ENCODE data around the gene PTCRA.

PTCRA gene

DNA sequence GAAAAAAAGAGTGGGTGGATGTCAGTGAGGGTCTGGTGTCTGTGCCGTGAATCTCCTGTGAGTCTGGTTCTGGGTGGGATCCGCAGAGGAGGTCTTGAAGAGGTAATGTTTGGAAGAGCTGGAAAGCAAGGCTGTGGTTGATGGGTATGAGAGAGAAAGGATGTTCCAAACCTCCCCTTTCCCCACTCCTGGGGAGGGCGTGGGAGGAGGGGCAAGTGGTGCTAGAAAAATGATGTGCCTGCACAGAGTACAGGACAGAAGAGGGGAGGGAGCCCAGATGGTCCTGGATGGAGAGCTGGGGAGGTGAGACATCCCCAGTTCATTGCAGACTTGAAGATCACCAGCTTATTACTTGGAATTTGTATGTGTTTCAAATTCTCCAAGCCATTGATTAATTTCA is 16.6 kb downstream of the PTCRA start:
- no peak overlapping the region for H3K27ac ChIP-seq (ENCODE audit: poor library complexity, severe bottlenecking)
- H3K4me3 ChIP-seq (ENCODE audit: severe bottlenecking), result no peak overlapping the region

GRCh38 chr6:42933205-42933604 is 17.4 kb downstream of the PTCRA start:
- Histone ChIP-seq H3K9me3 (ENCODE audit: severe bottlenecking) (no peaks in the 10 kb centered on the region), H3K36me3 (ENCODE audit: low read depth) (peaks cover 35% of the 10 kb centered on the region), H3K27me3 (ENCODE audit: insufficient read depth, poor library complexity, severe bottlenecking) (no peaks in the 10 kb centered on the region), H3K4me1 (ENCODE audit: insufficient read depth, poor library complexity, severe bottlenecking) (peaks cover 9% of the 10 kb centered on the region), H3K27ac (ENCODE audit: poor library complexity, severe bottlenecking) (no peak overlapping the region), H3K4me3 (ENCODE audit: severe bottlenecking) (no peak overlapping the region)
- DNase-seq (ENCODE audit: low spot score), result no peak
- TF ChIP-seq CTCF (IDR thresholded peaks at IDR 0.05; ENCODE audit: poor library complexity, severe bottlenecking), result no peak
- no peak for ATAC-seq (ENCODE audit: low read depth)

More for the DNA sequence above, 16.6 kb downstream of the PTCRA start:
- Histone ChIP-seq H3K9me3 (ENCODE audit: severe bottlenecking) (no peaks in the 10 kb centered on the region), H3K4me1 (ENCODE audit: insufficient read depth, poor library complexity, severe bottlenecking) (peaks cover 10% of the 10 kb centered on the region), H3K36me3 (ENCODE audit: low read depth) (peaks cover 30% of the 10 kb centered on the region), H3K27me3 (ENCODE audit: insufficient read depth, poor library complexity, severe bottlenecking) (no peaks in the 10 kb centered on the region)
- DNase-seq (ENCODE audit: low spot score) (no peak), ATAC-seq (ENCODE audit: low read depth) (no peak)
- TF ChIP-seq CTCF (IDR thresholded peaks at IDR 0.05; ENCODE audit: poor library complexity, severe bottlenecking), result no peak

DNA sequence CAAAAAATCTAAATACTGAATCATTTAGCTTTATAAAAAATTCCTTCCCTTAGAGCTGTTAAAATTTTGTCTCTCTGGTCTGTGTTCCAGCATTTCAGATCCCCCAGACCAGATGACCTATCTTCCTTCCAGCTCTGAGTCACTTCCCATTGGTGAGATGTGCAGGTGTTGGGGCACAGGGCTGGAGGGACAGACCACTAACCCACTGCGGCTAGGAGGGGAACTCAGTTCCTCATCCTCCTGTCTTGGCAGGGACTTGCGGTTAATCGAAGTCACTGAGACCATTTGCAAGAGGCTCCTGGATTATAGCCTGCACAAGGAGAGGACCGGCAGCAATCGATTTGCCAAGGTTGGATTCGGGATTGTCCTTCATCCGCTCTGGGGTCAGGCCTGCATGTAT is 19.5 kb downstream of the PTCRA start:
- H3K27me3 ChIP-seq (ENCODE audit: insufficient read depth, poor library complexity, severe bottlenecking), result no peaks in the 10 kb centered on the region
- no peaks in the 10 kb centered on the region for H3K9me3 ChIP-seq (ENCODE audit: severe bottlenecking)
- no peak overlapping the region for H3K4me3 ChIP-seq (ENCODE audit: severe bottlenecking)
- H3K4me1 ChIP-seq (ENCODE audit: insufficient read depth, poor library complexity, severe bottlenecking), result peaks cover 6% of the 10 kb centered on the region
- peaks cover 35% of the 10 kb centered on the region for H3K36me3 ChIP-seq (ENCODE audit: low read depth)
- TF ChIP-seq CTCF (IDR thresholded peaks at IDR 0.05; ENCODE audit: poor library complexity, severe bottlenecking), result no peak
- no peak for DNase-seq (ENCODE audit: low spot score)
- no peak for ATAC-seq (ENCODE audit: low read depth)
- no peak overlapping the region for H3K27ac ChIP-seq (ENCODE audit: poor library complexity, severe bottlenecking)

- H3K4me3 ChIP-seq (ENCODE audit: severe bottlenecking), result no peak overlapping the region
- TF ChIP-seq CTCF (IDR thresholded peaks at IDR 0.05; ENCODE audit: poor library complexity, severe bottlenecking), result no peak
- peaks cover 6% of the 10 kb centered on the region for H3K4me1 ChIP-seq (ENCODE audit: insufficient read depth, poor library complexity, severe bottlenecking)
- no peak for ATAC-seq (ENCODE audit: low read depth)
- H3K36me3 ChIP-seq (ENCODE audit: low read depth), result peaks cover 36% of the 10 kb centered on the region
- H3K9me3 ChIP-seq (ENCODE audit: severe bottlenecking), result no peaks in the 10 kb centered on the region
- H3K27me3 ChIP-seq (ENCODE audit: insufficient read depth, poor library complexity, severe bottlenecking), result no peaks in the 10 kb centered on the region
- DNase-seq (ENCODE audit: low spot score), result no peak
- H3K27ac ChIP-seq (ENCODE audit: poor library complexity, severe bottlenecking), result no peak overlapping the region
These were observed 20.5 kb downstream of the PTCRA start for GRCh38 chr6:42936398-42936797.

DNA sequence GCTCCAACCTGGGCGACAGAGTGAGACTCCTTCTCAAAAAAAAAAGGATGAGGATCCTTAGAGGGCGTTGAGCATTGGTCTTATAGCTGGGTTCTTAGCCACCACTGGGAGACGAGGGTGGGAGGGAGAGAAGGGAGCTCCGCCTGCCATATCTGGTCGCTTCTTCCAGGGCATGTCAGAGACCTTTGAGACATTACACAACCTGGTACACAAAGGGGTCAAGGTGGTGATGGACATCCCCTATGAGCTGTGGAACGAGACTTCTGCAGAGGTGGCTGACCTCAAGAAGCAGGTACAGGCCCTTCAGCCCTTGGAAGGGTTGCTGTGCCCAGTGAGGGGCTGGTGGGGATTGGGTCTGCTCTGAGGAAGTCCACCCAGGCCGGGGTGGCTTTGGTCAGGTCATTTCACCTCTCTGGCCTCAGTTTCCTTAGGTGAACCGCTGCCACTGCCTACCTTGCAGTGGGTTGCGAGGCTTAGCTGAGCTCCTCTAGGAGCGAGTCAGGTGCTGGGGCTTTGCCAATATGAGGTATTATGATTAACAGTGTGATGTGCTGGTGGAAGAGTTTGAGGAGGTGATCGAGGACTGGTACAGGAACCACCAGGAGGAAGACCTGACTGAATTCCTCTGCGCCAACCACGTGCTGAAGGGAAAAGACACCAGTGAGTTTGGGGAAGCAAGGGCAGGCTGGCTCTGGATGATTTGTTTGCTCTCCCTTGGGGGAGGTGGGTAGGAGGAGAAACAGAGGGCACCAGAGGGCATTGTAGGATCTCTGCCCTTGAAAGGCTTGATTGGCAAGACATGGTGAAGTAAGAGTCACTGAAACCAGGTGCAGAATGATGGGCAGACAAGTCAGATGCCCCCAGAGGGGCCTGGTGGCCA is 21.9 kb downstream of the PTCRA start:
- H3K4me3 ChIP-seq (ENCODE audit: severe bottlenecking), result no peak overlapping the region
- DNase-seq (ENCODE audit: low spot score) (no peak), ATAC-seq (ENCODE audit: low read depth) (peak; percentile 49; the same call in 1 of the 3 replicates)
- TF ChIP-seq CTCF (IDR thresholded peaks at IDR 0.05; ENCODE audit: poor library complexity, severe bottlenecking), result no peak
- H3K27ac ChIP-seq (ENCODE audit: poor library complexity, severe bottlenecking), result no peak overlapping the region
- peaks cover 34% of the 10 kb centered on the region for H3K36me3 ChIP-seq (ENCODE audit: low read depth)
- no peaks in the 10 kb centered on the region for H3K9me3 ChIP-seq (ENCODE audit: severe bottlenecking)
- H3K4me1 ChIP-seq (ENCODE audit: insufficient read depth, poor library complexity, severe bottlenecking), result peaks cover 6% of the 10 kb centered on the region
- no peaks in the 10 kb centered on the region for H3K27me3 ChIP-seq (ENCODE audit: insufficient read depth, poor library complexity, severe bottlenecking)
